NCI-H146 (cell line): ENCODE results near the gene TXNDC11.

Experiments used
- DNase-seq: peaks from one replicate; lab custom pipeline; 2025; lab: John Stamatoyannopoulos, UW

The TXNDC11 gene

DNA sequence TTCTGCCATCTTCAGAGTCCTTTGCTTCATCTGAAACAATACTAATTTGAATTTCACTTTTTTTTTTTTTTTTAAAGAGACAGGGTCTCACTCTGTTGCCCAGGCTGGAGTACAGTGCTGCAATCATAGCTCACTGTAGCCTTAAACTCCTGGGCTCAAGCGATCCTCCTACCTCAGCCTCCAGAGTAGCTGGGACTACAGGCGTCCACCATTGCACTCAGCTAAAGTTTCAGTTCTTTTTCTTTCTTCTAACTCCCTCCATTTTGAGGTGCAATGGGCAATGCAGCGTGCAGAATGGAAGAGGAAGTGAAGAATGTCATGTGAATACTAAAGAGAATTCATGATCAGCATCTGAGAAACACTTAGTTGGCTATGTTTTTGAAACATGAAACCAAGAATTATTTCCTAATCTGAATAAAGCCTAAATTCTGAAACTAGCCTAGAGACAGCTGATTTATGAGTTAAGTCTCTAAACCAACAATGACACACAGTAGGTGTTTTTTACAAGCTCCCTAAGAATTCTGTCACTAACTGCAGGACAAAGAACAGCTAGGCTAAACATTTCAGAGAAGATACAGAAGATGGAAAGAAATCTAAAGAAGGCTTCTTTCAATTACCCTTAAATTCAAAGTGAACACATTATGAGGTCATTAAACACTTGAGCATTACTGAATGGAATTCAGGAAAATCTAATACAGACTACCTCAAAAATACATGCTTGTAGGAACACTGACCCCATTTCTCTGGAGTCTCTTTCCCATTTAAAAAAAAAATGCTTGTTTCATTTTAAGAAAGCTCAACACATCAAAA is 53.4 kb downstream of the TXNDC11 start:
- DNase-seq = no peak

DNA sequence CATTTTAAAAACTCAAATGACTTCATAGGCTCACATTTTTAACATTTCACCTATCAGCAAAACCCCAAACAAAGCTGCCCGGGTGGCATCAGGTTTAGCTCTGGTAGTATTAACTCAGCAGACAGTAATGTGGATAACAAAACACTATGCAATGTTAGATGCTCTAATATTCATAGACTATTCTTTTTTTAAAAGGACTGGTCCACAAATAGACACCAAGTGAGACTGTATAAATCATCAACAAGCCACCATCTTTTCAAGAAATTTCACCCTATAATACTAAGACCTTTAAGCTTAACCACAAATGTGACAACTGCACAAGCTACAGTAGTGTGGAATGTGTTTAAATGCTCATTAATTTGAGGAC is 54.2 kb downstream of the TXNDC11 start:
- DNase-seq = no peak

DNA sequence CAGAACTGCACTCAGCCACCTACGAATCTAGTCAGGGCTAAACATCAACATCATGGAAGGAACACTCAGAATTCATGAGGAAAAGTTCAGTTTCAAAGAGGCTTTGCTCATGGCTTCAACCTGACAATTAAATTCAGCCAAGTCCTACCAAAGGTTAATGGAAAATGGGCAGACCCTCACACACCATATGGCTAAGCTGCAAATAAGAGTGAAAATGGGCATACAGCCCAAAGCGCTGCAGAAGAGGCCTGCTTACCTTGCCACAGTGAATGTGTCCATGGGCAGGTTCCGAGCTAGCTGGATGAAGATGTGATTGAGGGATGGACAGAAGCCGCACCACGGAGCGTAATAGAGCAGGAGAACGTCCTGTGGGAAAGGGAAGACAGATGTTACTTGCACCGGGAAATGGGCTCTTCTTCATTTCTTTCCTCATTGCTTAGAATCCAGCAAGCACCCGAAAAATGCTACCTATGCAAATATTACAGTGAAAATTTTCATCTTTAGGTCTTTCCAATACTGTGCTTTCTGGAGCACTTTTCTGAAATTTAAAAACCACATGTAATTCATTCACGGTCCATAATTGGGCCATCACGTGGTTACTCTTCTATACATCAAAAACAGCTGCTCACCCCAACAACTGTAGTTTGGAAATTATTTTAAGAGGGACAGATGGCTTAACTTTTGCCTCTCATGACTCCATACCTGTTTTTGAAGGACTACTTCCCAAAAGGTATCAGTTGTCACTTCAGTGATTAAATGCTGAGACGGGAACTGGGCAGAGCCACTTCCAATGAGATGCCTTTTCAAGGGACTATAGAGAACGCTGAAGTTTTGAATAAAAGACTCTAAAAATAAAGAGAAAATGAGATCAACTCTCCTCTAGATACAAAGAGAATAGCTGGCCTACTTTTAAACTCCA is 54.8 kb downstream of the TXNDC11 start:
- no peak for DNase-seq

DNA sequence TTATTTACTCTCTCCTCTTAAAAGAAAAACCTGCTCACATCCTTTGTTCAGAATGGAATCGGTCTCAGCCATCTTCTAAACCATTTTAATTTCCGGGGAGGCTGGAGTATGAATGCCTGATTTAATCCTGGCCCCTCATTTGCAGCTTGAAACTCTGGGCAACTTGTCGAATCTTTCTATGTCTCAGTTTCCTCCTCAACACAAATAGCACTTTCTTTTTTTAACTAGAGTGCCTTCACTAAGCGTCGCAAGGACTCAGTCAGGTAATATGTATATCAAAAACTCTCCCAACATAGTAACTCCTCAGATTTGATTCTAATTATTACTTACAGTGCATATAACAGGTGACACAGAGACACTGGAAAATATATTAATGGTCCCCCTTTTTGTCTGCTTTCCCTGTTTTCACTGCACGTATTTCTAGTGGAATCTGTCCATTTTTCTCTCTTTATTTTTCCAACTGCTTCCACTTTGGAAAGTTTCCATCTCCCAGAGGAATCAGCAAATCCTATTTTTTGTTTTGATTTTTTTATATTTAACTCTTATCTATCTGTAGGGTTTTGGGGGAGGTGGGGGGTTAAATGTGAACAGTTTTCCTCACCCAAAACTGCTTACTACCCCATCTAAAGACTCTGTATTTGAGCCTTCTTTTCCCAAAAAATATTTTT is 55.8 kb downstream of the TXNDC11 start:
- DNase-seq = no peak

DNA sequence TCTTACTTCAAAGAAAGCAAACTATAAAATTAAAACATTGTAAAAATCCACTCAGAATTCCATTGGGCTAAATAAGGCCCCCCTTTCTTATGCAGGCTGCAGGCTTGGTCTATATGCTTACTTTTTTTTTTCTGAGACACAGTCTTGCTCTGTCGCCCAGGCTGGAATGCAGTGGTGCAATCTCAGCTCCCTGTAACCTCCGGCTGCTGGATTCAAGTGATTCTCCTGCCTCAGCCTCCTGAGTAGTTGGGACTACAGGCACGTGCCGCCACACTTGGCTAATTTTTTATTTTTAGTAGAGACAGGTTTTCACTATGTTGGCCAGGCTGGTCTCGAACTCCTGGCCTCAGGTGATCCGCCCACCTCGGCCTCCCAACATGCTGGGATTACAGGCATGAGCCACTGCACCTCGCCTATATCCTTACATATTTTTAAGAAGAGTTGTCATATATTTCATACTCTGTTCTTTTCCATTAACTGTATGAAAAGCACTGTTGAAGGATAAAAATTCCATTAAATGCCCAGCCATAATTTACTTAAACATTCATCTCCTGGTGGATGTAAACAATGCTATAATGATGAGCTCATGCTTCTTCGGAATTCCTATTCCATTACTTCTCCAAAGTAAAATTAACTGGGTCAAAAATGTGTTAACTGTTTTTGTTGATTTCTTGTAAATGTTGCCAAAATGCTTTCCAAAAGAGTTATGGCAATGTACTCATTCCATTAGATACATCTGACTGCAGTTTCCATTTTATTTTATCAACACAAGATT is 56.6 kb downstream of the TXNDC11 start:
- no peak for DNase-seq

DNA sequence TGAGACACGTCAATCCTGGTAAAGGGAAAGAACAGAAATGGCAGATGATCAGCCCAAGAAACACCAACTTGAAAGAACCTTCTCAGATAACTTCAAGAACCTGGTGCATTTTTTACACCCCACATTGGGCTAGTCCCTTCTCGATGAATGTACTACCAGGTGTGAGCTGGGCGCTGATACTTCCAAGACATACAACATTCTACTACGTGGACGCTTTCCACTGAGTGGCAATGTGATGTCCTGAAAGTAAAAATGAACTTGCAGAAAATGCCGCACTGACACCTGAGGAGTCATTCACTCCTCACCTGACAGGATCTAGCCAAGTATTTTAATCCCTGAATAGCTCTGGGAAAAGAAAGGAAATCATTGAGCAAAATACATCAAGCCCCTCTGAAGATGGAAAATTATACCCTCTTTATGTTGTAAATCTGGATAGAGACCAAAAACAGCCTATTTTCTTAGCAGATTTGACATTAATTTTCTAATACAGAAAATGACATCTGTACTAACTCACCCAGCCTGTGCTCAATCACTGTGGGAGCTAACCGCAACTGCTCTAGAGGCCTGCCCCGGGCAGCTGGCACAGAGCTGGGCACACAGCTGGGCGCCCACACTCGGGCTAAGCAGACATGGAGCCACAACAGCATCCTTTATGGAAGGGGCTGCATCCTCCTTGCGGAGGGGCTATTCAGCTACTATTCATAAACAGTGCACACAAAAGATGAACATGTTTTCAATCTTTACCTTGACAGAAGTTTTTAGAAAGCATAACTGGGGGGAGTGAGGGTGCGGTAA is 58.2 kb downstream of the TXNDC11 start:
- DNase-seq = no peak

DNA sequence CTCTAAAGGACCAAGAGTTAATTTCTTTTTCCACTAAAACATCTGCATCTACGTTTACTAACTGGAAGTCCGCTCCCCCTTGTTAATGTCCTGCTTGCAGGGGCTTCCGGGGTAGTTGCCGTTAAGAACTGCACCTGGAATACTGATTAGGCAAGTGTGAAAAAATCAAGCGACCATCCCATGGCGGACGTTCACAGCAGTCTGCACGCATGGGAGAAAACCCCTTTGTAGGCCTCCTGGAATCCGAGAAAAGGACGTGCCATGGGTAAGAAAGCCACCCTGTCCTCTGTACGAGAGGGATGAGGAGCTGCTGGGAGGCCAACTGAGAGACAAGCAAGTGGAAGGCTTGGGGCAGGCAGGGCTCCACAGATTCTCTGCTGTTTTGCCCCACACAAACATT is 59.5 kb downstream of the TXNDC11 start:
- no peak for DNase-seq

DNA sequence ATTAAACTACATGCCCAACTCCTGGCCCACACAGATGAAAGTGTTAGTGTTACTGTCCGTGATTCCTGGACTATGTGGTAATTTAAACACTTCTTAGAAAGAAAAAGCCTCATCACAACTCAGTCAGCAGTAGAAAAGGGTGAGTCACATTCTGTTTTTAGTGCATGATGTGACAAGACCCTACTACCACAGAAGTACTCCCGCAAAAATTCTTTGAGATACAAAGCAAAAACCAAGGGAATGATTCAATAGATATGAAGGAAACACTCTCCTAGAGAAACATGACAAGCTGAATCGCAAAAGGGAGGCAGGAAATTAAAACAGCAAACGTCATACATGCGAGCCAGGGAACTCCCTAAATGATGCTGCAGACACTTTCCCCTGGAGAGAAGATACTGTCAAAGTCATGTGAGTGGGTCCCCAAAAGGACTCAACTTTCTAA is 60.0 kb downstream of the TXNDC11 start:
- no peak for DNase-seq

DNA sequence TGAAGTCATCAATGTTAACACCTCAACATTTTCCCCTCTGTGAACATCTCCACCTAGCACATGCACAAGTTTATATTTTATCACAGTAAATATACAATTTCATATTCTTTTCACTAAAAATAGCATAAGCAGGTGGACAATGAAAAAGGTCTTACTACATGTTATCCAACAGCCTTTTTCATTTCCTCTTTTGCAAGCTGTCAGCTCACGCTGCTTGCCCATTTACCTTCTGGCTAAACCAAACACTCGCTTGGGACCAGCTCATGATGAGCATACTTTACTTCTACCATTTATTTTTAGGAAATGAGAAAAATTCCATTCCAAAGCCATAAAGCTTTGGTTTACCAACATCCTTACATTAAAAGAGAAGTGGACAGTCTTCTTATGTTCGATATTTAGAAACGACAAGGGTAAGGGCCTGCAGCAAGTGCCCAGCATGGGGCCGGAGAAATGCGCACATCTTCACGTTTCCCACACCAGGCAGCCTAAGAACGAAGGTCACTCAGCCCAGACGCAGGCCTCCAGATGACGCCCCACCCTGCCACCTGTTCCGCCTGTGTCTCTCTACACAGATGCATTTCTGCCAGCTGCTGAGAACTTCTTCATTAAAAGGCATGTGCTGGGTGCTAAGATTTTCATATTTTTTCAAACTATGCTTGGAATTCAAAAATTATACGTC is 60.5 kb downstream of the TXNDC11 start:
- DNase-seq = no peak

DNA sequence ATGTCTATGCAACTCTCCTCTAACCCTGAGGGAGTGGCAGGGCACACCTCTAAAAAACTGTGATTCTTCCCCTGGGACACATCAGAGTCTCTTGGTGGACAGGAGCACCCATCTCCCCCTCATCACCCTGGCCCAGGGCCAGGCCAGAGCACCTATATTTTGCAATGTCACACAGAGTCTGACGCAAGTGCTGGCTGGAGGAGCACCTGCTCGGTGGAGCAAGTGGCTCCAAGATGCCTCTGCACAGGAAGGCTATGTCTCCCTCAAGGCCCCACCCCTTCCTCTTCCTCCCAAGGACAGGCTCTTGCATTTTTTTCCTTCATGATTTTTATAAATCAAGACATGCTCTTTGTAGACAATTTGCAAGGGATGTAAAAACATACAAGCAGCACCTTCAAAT is 61.1 kb downstream of the TXNDC11 start:
- DNase-seq = no peak

DNA sequence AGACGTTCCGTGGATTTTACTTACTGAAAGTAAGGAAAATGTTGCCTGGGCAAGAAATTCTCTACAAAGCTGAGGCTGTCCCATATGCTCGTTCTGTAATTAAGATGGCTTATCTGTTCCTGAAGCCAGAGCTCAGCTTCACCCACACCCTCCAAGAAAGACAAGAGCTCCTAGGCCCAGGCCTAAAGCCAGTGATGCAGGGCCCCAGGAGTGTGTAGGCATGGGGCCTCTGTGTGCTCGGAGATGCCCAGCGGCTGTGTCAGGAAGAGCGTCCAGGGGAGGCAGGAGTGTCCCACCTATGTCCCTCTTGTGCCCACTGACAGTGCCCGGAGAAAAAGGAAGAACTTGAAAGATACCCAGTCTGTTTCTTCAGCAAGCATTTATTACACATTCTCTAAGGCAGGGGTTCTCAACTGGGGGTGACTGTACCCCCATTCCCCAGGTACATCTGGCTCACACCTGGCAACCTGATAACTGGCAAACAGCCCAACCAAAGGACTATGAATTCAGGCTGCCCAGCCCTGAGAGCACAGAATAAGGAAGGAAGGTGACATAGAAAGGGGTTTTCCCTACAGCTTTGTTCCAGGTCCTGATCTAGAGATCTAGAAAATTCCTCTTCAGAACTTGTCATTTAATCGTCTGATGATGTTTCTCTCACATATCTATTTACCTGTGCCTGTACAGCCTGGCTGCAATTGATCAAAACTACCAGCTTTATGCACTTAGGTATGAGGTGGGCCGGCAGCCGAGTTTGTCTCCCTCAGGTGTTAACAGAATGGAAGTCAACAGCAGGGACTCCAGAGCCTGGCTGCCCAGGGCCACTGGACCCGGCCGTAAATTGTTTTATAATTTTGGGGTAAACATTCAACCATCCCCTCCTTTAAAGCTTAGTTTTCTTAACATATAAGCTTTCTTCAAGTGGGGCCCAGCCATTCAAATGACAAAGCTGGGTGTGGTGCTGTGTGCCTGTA is 62.4 kb downstream of the TXNDC11 start:
- no peak for DNase-seq

DNA sequence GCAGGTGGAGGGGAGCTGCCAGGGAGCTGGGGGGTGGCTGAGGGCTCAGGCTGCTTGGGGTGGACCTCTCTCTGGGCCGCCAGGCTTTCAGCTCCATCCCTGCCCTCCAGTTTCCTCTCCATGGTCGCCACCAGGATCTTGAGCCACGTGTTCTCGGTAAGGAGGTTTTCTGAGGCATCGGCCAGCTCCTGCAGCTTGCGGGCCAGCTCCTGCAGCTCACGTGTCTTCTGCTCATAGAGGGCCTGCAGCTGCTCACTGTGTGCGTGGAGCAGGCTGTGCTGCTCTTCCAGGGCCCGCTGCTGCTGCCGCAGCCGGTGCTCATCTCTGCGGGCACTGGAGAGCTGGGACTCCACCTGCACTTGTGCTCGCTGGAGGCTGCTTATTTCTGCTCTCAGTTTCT is 63.4 kb downstream of the TXNDC11 start:
- DNase-seq = no peak

DNA sequence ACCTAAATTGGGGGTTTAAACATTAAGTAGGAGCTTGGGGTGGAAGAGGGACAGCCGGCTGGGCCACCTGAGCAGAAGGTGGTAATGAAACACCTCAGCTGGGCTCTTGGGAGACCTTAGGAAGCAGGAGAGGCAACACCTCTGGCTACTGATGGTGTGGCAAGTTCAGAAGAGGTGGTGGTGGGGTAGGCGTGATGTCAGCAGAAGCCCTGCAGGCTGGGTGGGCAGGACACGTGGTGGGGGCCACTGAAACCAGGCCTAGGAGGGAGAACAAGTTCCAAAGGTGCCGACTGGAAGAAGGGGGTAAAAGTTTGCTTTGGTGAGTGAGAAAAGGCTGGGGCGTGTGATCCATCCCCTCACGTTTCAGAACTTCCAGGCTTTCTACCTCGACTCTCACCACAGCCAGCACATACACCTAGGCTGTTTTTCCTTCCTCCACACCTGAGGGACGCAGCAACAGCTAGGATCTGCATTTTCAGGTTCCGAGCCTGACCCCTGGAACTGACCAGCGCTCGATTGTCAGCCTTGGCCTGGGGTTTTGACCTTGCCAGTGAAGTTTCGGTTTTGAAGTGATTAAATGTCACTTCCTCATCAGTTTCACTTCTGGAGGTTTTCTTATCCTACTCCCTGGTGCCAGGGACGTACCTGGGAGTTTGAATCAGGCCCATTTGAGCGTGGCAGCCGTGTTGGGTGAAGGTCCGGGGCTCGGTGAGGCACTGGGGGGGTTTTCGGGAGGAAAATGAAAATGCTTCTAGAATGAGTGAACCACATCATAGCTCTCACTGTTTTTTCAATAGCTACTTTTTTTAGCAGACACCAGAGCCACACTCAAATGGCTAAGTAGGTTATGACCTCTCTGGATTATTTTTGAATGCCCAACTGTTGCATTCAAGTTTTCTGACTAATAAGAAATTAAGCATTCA is 64.4 kb downstream of the TXNDC11 start:
- DNase-seq = no peak

DNA sequence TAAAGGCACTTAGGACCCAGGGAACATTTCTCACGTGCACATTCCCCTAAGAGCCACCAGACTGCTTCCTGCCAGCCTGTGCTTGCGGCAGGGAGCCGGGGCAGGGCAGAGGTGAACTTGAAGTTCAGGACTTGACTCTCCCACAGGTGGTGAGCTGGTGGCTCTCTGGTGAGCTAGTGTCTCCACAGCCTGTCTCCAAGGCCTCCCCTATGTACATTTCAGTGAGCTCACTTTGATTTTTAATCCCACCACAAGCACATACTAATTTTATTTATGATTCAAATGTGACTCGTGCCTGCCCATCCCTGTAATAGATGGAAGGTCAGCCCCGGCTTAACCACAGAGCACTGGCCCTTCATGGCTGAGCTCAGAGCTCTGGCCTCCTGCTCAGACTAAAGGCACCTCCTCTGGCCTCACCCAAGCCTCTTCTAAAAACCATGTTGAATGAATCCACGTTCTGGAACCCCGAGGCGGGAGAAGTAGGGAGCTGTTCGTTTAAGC is 65.2 kb downstream of the TXNDC11 start:
- DNase-seq = no peak

DNA sequence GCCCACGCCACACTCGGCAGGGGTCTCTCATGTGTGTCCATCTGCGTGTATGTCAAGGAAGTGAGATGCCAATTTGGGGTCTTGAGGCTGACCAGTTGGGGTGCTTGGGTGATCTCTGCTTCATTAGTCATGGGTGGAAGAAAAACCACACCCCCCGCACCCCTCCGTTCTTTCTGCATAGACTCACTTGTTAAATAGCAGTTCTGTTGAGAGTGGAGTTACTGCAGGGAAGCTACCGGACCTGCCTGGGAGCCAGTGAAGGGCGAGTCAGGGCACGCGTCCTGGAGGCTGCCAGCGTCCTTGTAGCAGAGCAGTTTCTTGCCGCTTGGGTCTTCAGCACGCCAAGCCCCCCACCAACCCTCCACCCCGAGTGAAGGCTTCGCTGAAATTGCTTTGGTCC is 65.9 kb downstream of the TXNDC11 start:
- DNase-seq = no peak

DNA sequence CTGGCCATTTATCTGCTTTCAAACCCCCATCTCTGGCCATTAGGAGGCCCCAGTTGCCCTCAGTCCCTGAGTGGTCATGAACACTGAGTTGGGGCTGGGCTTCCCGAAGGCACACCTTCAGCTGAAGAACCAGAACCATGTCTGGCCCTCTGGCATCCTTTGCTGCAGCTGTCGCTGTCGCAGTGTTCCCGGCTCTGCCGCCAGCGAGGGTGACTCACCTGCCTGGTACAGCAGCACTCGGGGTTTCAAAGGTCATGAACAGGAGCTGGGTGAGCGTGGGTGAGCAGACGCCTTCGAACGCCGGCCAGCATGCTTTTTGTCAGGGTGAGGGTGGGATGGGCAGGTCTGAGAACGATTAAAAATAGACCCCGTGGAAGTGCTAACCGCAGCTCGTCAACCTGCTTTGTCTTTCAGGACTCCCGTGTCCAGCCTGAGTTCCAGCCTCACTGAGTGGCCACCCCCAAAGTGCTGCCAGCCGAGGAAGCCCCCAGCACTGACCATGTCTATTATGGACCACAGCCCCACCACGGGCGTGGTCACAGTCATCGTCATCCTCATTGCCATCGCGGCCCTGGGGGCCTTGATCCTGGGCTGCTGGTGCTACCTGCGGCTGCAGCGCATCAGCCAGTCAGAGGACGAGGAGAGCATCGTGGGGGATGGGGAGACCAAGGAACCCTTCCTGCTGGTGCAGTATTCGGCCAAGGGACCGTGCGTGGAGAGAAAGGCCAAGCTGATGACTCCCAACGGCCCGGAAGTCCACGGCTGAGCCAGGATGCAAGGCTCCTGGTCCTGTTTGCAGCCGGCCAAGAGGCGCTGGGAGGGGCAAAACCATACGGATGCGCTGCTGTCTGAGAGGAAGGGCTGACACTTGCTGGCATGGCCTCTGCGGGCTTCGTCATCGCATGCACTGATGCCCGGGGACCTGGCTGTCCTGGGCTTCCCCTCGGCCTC is 66.8 kb downstream of the TXNDC11 start:
- no peak for DNase-seq
